SIG-M5 (cell line): ENCODE data around the gene USP36.
A peak's percentile ranks its signal among the peaks of the same experiment; 100 is the strongest.
"Not testable (repeated sequence)": the region's sequence is repeated elsewhere in the genome, so short reads cannot be mapped to it uniquely, and the experiment has no call there.

ENCODE experiments used
- DNase-seq: peaks from one replicate; lab custom pipeline; 2025; lab: John Stamatoyannopoulos, UW

USP36 gene

DNA sequence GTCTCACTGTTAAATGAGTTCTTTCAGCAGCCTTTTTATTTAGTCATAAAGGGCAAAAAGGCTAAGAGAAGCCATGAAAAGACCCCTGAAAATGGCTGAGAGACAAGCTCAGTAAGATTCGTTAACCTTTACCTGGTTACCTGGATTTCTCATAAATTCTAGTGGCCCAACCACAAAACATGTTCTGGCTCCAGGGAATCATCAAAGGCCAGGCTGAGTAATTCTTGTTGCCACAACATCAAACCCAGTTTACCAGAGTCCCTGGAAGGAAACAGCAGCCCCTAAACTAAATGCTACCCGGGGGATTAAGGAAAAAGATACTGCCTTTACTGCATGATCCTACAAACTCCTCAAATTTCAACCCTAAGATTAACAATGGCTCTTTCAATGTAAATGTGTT, 74.4 kb downstream of the USP36 start:
- no peak for DNase-seq

- DNase-seq = no peak
These were observed 74.8 kb downstream of the USP36 start for GRCh38 chr17:78765821-78766220.

GRCh38 chr17:78764871-78765270, 75.7 kb downstream of the USP36 start:
- DNase-seq = no peak

DNA sequence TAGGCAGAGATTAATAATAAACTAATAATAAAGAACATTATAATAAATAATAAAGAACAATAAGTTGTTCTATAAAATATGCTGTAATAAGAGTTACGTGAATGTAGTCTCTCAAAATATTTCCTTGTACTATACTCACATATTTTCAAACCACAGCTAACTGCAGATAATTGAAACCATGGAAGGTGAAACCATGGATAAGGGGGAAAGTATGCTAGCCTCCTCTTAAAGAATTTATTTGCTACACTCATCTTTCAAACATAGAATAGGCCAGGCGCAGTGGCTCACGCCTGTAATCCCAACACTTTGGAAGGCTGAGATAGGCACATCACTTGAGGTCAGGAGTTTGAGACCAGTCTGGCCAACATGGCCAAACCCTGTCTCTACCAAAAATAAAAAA, 77.1 kb downstream of the USP36 start:
- no peak for DNase-seq

- no peak for DNase-seq
These were observed 78.7 kb downstream of the USP36 start for GRCh38 chr17:78761789-78762406.

- no peak for DNase-seq
These were observed 80.7 kb downstream of the USP36 start for GRCh38 chr17:78759969-78760352.

GRCh38 chr17:78759203-78759968, 81.2 kb downstream of the USP36 start:
- peak; percentile 58 for DNase-seq

DNA sequence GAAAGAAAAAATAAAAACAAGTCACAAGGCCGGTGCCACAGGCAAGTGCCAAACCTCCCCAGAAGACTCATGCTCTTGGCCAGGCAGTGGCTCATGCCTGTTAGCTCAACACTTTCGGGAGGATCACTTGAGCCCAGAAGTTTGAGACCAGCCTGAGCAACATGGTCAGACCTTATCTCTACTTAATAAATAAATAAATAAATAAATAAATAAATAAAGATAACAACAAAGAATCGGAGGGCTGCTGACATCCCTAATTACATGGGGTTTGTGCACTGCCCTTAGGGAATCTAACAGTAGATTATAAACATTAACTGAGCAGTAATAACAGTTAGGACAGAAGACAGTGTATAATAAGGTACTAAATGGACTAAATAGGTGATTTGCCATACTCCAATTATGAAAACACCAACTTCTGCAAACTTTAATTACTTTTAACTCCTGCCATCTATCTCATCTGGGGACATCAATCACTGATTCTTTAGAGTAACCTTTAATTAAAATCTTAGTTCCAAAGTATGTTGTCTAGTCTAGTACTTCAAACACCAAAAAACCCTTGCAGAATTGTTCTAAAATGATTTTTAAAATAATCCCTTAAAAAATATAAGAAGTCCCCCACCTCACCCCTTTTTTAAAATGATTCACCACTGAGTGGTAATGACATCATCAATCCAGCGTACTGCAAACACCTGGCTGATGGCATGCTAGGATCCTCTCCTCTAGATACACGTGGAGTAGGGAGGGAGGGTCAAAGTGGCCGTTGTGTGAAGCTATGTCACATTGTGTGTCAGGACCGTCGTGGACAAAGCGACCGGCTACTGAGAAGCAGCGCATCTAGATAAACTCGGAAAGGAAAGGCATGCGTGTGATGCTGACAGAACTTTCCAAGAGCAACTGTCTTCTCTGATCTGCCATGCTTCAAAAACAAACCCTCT, 87.0 kb downstream of the USP36 start:
- no peak for DNase-seq

DNA sequence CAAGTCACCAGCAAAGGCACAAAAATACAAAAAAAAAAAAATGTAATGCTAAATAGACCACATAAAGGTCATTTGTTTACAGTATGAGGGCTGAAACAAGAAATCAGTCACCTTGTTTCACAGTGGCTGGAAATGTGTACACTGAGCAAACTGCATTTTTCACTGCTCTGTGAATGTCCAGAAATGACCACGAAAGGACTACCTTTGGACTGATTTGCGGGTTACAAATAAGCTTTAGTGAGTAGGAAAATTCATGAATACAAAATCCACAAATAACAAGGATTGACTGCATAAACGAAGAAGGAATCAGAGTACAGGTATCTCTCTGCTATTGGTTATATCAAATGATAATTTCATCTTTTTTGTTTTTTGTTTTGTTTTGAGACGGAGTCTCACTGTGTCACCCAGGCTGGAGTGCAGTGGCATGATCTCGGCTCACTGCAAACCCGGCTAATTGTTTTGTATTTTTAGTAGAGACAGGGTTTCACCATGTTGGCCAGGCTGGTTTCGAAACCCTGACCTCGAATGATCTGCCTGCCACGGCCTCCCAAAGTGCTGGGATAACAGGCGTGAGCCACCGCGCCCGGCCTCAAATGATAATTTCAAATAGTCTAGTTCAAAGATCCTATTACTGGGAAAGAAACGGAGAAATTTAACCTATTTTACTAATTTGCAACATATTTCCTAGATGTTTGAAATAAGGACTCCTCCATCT, 89.0 kb downstream of the USP36 start:
- DNase-seq = no peak

- not testable (repeated sequence) for DNase-seq
These were observed 89.6 kb downstream of the USP36 start for GRCh38 chr17:78751000-78751399.

DNA sequence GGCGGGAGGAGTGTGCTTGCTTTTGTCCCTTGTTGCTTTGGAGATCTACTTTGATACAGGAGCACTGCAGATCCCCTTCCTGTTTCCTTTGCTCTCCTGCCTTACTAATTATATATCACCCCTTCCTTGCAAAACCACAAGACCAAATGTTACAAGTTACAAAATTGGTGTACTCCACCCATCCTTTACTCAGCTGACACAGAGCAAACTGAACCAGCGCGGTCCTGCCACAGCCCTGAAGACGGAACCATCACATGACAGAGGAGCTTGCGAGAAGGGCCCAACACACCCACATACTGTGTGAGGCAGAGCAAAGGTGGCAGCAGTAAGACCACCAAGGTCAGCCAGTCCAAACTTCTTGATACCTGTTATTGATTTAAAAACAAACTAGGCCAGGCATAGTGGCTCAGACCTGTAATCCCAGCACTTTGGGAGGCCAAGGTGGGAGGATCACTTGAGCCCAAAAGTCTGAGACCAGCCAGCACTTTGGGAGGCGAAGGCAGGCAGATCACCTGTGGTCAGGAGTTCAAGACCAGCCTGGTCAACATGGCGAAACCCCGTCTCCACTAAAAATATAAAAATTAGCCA, 91.8 kb downstream of the USP36 start:
- DNase-seq = peak; percentile 95

DNA sequence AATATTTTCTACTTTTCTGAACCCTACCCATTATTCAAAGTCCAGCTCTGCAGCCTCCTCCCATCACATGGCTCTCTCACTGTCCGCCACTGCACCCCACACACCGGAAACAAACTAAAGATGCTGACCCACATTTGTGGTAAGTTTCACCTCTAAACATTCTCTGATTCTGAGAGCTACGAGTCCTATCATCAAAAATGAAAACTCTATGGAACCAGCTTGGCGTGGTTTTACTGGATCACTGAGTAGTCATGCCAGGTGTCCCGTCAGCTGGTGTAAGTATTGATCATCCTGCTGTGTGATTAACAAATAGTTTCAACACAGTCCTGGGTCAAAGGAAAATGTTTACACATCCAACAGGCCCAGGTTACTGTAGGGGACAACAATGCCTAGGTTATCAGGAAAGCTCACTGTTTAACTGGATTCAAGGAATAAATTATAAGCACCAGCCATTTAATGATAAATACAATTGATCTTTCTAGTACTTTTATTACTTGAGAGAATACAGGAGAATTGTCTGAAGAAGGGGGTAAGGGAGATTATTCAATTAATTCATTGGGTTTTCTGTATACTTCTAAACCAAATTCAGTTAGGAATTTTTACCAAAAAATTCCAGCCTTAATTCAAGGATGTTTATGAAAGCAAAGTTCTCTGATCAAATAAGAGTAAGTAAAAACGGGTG, 92.4 kb downstream of the USP36 start:
- DNase-seq = no peak

- DNase-seq = no peak
These were observed 93.1 kb downstream of the USP36 start for GRCh38 chr17:78747488-78747887.

DNA sequence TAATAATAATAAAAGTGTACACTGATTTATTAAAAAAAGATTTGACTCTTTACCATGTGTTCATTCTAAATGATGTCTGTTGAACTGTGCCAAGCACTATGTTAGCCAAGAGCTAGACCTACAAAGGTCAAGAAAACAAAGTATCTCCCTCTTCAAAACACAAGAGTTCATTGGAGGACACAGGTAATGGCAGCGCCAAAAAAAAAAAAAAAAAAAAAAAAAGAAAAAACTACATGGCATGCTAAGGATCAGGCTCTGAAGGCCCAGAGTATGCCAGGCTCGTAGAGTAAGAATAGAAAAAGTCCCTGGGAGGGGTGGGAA, 93.7 kb downstream of the USP36 start:
- no peak for DNase-seq

- DNase-seq = no peak
These were observed 94.2 kb downstream of the USP36 start for GRCh38 chr17:78746263-78746948.
